SJSA1 (cell line): Measurements from ENCODE around the gene CDK11A. TPM values are rescaled to one million over a fixed set of nuclear protein-coding genes. Genes with fewer than 3 reads are reported as not detected.
A peak's percentile ranks its signal among the peaks of the same experiment; 100 is the strongest.
"Not testable (repeated sequence)": the region's sequence is repeated elsewhere in the genome, so short reads cannot be mapped to it uniquely, and the experiment has no call there.

Source experiments
- DNase-seq, 2 experiments: peaks; one replicate each; pipeline ENCODE4 v3.0.0-alpha.2; 2015 to 2020; ENCODE audit warnings: low spot score in 2 of 2, low read depth in 1 of 2
- H3K27ac ChIP-seq: fragments of 250-450 bp; sonication (Bioruptor Pico); 2 replicates; pipeline ENCODE4 v1.5.1; 2020; ENCODE audit warnings: mild to moderate bottlenecking, moderate library complexity
- H3K27me3 ChIP-seq: fragments of 250-450 bp; sonication (Bioruptor Pico); replicated peaks from 2 replicates; pipeline ENCODE4 v1.5.1; 2020; ENCODE audit warnings: mild to moderate bottlenecking, moderate library complexity
- H3K36me3 ChIP-seq: fragments of 250-450 bp; sonication (Bioruptor Pico); 2 replicates; pipeline ENCODE4 v1.5.1; 2020; ENCODE audit warnings: mild to moderate bottlenecking
- H3K4me1 ChIP-seq: fragments of 250-450 bp; sonication (Bioruptor Pico); replicated peaks from 2 replicates; pipeline ENCODE4 v1.6.1; 2021; ENCODE audit warnings: mild to moderate bottlenecking
- H3K4me3 ChIP-seq: fragments of 250-450 bp; sonication (Bioruptor Pico); 2 replicates; pipeline ENCODE4 v1.5.1; 2020; ENCODE audit warnings: mild to moderate bottlenecking
- H3K9me3 ChIP-seq: fragments of 250-450 bp; sonication (Bioruptor Pico); replicated peaks from 2 replicates; pipeline ENCODE4 v1.5.1; 2020; ENCODE audit warnings: mild to moderate bottlenecking
- total RNA-seq: library from RNA; depleted of rRNA; stranded (reverse); fragments of >200 nt; shearing (Covaris generic); gene quantifications from 2 replicates; pipeline ENCODE4 v1.2.3, GENCODE V29; 2014

CDK11A gene
- total RNA-seq, 1 experiment from 2014 or later, result 11.8 TPM

DNA sequence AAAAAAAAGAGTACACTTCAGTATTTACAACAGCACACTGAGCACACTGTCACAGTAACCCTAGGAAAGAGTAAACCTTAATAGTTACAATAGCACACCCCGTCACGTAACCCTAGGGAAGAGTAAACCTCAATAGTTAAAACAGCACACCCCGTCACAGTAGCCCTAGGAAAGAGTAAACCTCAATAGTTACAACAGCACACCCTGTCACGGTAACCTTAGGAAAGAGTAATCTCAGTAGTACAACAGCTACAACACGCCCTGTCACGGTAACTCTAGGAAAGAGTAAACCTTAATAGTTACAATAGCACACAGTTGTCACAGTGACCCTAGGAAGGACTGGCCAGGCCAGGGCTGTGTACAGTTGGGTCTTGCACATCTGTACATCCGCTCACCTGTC, 3.0 kb downstream of the CDK11A start:
- Histone ChIP-seq H3K36me3 (peaks cover 26% of the 10 kb centered on the region), H3K27ac (no peak overlapping the region), H3K27me3 (no peaks in the 10 kb centered on the region), H3K9me3 (no peaks in the 10 kb centered on the region), H3K4me1 (no peaks in the 10 kb centered on the region), H3K4me3 (no peak overlapping the region)
- DNase-seq, result no peak

DNA sequence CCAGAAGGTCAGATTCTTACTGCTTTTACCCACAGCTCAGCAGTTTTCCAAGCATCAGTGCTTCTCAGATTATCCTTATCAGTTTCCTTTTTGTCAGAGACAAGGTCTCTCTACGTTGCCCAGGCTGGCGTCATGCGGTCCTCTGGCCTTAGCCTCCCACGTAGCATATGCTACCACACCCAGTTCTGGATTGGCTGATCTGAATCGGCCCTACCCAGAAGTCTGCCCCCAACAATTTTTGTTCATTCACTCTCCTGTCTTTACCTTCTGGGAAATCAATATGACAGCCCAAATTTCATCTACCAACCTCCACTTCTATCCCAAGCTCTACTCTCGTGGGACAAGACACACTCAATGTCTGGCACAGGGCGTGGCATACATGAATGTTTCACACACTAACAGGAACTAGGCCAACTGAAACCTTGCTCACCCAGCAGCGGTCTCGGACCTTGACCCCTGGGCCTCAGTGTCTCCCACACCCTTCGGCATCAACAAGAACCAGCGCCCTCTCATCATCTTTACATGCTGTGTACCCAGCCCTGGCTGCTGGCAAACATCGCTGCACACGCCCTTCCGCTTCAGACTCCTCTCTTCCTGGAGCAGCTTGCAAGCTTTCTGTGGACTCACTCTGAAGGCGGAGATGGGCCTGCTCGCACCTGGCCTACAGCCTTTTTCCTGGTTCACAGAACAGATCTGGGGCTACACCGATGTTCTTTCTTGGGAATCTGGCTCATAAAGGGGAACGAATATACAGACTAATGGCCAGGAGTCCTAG, 8.9 kb downstream of the CDK11A start:
- not testable (repeated sequence) for H3K27me3 ChIP-seq, H3K9me3 ChIP-seq, H3K27ac ChIP-seq, H3K4me3 ChIP-seq, DNase-seq, H3K4me1 ChIP-seq
- peaks cover 21% of the 10 kb centered on the region for H3K36me3 ChIP-seq

- not testable (repeated sequence) for H3K27me3 ChIP-seq, DNase-seq, H3K9me3 ChIP-seq, H3K27ac ChIP-seq, H3K4me1 ChIP-seq, H3K36me3 ChIP-seq, H3K4me3 ChIP-seq
Observed at GRCh38 chr1:1707897-1708296, 16.3 kb downstream of the CDK11A start.

GRCh38 chr1:1707241-1707640, 16.9 kb downstream of the CDK11A start:
- H3K36me3 ChIP-seq, H3K4me1 ChIP-seq, H3K27ac ChIP-seq, H3K4me3 ChIP-seq, H3K27me3 ChIP-seq, H3K9me3 ChIP-seq, DNase-seq: not testable (repeated sequence)

DNA sequence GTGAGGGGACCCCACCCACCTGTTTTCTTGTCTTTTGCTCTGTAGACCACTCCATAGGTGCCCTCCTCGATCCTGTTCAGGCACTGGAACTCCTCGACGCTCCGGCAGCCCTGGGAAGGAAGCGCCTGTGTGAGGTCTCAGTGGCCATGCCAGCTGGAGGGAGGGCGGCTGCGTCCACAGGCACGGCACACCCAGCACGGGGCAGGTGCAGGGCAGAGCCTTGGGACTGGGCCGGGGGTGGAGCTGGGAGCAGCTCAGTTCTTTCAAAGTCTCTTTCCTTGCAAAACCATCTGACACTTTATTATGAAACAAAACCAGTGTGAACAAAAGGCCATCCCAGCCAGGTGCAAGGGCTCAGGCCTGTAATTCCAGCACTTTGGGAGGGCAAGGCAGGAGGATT, 18.5 kb downstream of the CDK11A start:
- not testable (repeated sequence) for H3K4me3 ChIP-seq, H3K4me1 ChIP-seq, H3K27ac ChIP-seq, H3K36me3 ChIP-seq, H3K27me3 ChIP-seq, H3K9me3 ChIP-seq, DNase-seq

GRCh38 chr1:1704284-1704957, 19.7 kb downstream of the CDK11A start:
- not testable (repeated sequence) for H3K27ac ChIP-seq, H3K4me3 ChIP-seq, H3K9me3 ChIP-seq, H3K36me3 ChIP-seq, DNase-seq, H3K27me3 ChIP-seq, H3K4me1 ChIP-seq

GRCh38 chr1:1703796-1704195, 20.4 kb downstream of the CDK11A start:
- Histone ChIP-seq H3K4me1 (no peaks in the 10 kb centered on the region), H3K9me3 (no peaks in the 10 kb centered on the region), H3K4me3 (no peak overlapping the region), H3K27me3 (no peaks in the 10 kb centered on the region), H3K27ac (no peak overlapping the region), H3K36me3 (no peaks in the 10 kb centered on the region)
- DNase-seq, result peak in 1 of 2 experiments; percentile 41

GRCh38 chr1:1702506-1702905, 21.7 kb downstream of the CDK11A start:
- not testable (repeated sequence) for H3K9me3 ChIP-seq, H3K4me3 ChIP-seq, H3K36me3 ChIP-seq, DNase-seq, H3K27ac ChIP-seq, H3K4me1 ChIP-seq, H3K27me3 ChIP-seq

- not testable (repeated sequence) for H3K9me3 ChIP-seq, H3K4me1 ChIP-seq, H3K27me3 ChIP-seq, H3K27ac ChIP-seq, DNase-seq, H3K36me3 ChIP-seq, H3K4me3 ChIP-seq
Observed at GRCh38 chr1:1700557-1700956, 23.6 kb downstream of the CDK11A start.

GRCh38 chr1:1700067-1700466, 24.1 kb downstream of the CDK11A start:
- H3K4me3 ChIP-seq, H3K4me1 ChIP-seq, DNase-seq, H3K27me3 ChIP-seq, H3K27ac ChIP-seq, H3K9me3 ChIP-seq, H3K36me3 ChIP-seq: not testable (repeated sequence)

DNA sequence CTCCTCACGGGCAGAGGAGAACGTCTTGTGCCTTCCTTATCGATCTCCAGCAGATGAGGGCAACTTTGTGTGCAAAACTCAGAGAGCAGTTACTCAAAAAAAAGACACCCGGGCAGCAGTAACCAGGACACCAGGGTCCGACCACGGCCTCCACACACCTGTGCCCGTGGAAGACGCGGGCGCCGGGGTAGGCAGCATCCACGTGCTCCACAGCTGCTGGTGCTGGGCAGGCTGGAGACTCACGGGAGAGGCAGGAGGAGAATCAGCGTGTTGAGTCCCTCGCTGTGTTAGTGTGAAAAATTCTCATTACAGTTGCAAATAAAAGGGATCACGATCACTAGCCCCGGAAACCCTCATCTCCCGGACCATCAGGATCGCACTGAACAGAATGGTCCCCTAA, 25.1 kb downstream of the CDK11A start:
- not testable (repeated sequence) for H3K9me3 ChIP-seq, H3K4me3 ChIP-seq, DNase-seq, H3K27ac ChIP-seq, H3K36me3 ChIP-seq, H3K27me3 ChIP-seq, H3K4me1 ChIP-seq

GRCh38 chr1:1697358-1698183, 26.6 kb downstream of the CDK11A start:
- H3K27me3 ChIP-seq, H3K9me3 ChIP-seq, H3K36me3 ChIP-seq, H3K4me1 ChIP-seq, H3K4me3 ChIP-seq, H3K27ac ChIP-seq: not testable (repeated sequence)
- DNase-seq, result peak in 1 of 2 experiments; percentile 19

DNA sequence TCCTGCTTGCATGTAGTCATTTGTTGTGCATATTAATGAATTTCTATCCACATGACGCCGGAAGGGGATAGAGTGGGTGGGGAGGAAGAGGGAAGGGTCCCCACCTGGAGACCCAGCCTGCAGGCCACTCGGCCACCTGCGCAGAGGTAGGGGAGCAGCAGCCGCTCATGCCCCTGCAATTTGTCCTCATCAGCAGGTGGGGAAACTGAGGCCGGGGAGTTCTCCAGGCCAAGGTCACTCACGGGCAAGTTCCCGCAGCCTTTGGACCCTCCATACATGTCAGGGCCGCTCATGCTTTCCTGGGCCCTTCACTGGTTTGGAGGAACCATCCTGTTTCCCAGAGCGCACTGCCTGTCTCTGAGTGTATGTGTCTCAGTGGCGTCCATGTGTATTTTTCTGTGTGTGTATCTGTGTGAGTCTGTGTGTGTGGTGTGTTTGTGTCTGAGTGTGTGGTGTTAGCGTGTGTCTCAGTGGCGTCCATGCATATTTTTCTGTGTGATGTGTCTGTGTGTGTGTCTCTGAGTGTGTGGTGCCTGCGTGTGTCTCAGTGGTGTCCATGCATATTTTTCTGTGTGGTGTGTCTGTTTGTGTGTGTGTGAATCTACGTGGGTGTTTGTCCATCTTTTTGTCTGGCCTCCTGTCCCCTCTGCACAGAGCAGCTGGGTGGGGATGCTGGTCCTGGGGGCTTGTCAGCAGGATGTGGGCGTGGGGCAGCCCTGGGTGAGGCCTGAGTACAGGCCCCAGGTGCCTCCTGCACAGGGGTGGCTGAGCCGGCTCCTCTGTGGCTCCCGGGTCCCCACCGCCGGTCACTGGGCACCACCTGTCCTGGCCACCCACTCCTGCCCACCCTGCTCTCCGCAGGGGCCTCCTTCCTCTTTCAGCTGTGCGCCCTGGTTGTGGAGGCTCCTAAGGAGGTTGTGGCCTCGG, 27.5 kb downstream of the CDK11A start:
- not testable (repeated sequence) for H3K4me1 ChIP-seq, H3K27me3 ChIP-seq, H3K9me3 ChIP-seq, H3K36me3 ChIP-seq, H3K27ac ChIP-seq, H3K4me3 ChIP-seq
- DNase-seq, result peak in 1 of 2 experiments; percentile 30
